Lung (tissue), 12 donors: ENCODE data around the gene KIFC3. TPM values are rescaled to one million over a fixed set of nuclear protein-coding genes. Genes with fewer than 3 reads are reported as not detected.
"Not testable (repeated sequence)": the region's sequence is repeated elsewhere in the genome, so short reads cannot be mapped to it uniquely, and the experiment has no call there.

Experiments
- ATAC-seq: fragments of 200-7000 bp; cut with Tn5 transposase; one replicate; pipeline ENCODE4 v1.9.1; 2020; ENCODE audit warnings: moderate number of reproducible peaks; ENCODE audit not compliant: insufficient read depth, low FRiP score
- DNase-seq, 3 donors: peaks; one replicate each; pipeline ENCODE4 v3.0.0-alpha.2; 2013 to 2017
- H3K27ac ChIP-seq, 2 donors: one replicate each; pipeline ENCODE4 v1.5.1; 2013; ENCODE audit warnings: mild to moderate bottlenecking in 2 of 2, moderate library complexity in 2 of 2, control low read depth in 1 of 2, inconsistent platforms in 1 of 2, low read depth in 1 of 2, low read length in 1 of 2
- H3K27me3 ChIP-seq, 3 donors: one replicate each; pipeline ENCODE4 v1.5.1; 2013; ENCODE audit warnings: low read length in 2 of 3; ENCODE audit not compliant: control insufficient read depth in 3 of 3, insufficient read depth in 3 of 3
- H3K36me3 ChIP-seq, 4 donors: one replicate each; pipeline ENCODE4 v1.5.1; 2013; ENCODE audit warnings: low read length in 4 of 4, mild to moderate bottlenecking in 1 of 4, moderate library complexity in 1 of 4; ENCODE audit not compliant: control insufficient read depth in 4 of 4, insufficient read depth in 4 of 4
- H3K4me1 ChIP-seq, 5 donors: one replicate each; pipeline ENCODE4 v1.5.1; 2013; ENCODE audit warnings: low read length in 5 of 5, mild to moderate bottlenecking in 2 of 5, moderate library complexity in 1 of 5; ENCODE audit not compliant: control insufficient read depth in 5 of 5, insufficient read depth in 5 of 5
- H3K4me3 ChIP-seq: one replicate; pipeline ENCODE4 v1.5.1; 2013; ENCODE audit warnings: mild to moderate bottlenecking, control low read depth, moderate library complexity
- H3K9ac ChIP-seq, 2 donors: one replicate each; pipeline ENCODE4 v1.5.1; 2013; ENCODE audit warnings: low read length in 2 of 2, control low read depth in 1 of 2; ENCODE audit not compliant: insufficient read depth in 1 of 2
- H3K9me3 ChIP-seq, 4 donors: one replicate each; pipeline ENCODE4 v1.5.1; 2013; ENCODE audit warnings: low read length in 3 of 4, mild to moderate bottlenecking in 1 of 4, moderate library complexity in 1 of 4; ENCODE audit not compliant: control insufficient read depth in 4 of 4, insufficient read depth in 3 of 4
- CTCF ChIP-seq: IDR thresholded peaks from 2 replicates; pipeline ENCODE4 v1.5.1; 2012; ENCODE audit warnings: mild to moderate bottlenecking; ENCODE audit errors: control extremely low read depth, extremely low read depth
- WGBS, 2 donors: extraction: QIAGEN DNeasy Blood & Tissue Kit; methylation state at CpG; one replicate each; pipeline ENCODE4 v1.1.7; 2013; 5-methylcytosine and 5-hydroxymethylcytosine counted together
- polyA plus RNA-seq, 2 donors: library from polyadenylated mRNA; stranded (reverse); fragments of 200-250 nt; gene quantifications; one replicate each; pipeline ENCODE4 v1.2.1, GENCODE V29; 2013
- total RNA-seq, 2 donors: library from RNA; depleted of rRNA in 1 of 2; stranded (reverse); fragments of >200 nt in 1 of 2; gene quantifications; one replicate each; pipeline ENCODE4 v1.2.1, GENCODE V29; 2014 to 2021
- donor health status: control.
- donor health status: control.
- donor health status: Bipolar disorder and iron deficiency.
- donor health status: healthy.
- donor health status: DM: yes; HTN: yes; CAD: no.

KIFC3 gene
- total and polyA plus RNA-seq, 4 donors = 65.9 to 137 (median 89.5) TPM

GRCh38 chr16:57837305-57838125, 35.2 kb upstream of the KIFC3 start:
- whole genome bisulfite sequencing, 2 donors = 87 to 88% methylated on average over 10 of the region's 10 CpGs
- DNase-seq (no peak), ATAC-seq (no peak)
- TF ChIP-seq CTCF = no peak
- no peaks in the 10 kb centered on the region for H3K9me3 ChIP-seq
- H3K4me1 ChIP-seq = no peaks in the 10 kb centered on the region
- no peaks in the 10 kb centered on the region for H3K36me3 ChIP-seq
- no peak overlapping the region for H3K4me3 ChIP-seq
- H3K9ac ChIP-seq = no peak overlapping the region
- H3K27me3 ChIP-seq = no peaks in the 10 kb centered on the region
- H3K27ac ChIP-seq = no peak overlapping the region

- not testable (repeated sequence) for H3K27ac ChIP-seq, H3K4me1 ChIP-seq, H3K9ac ChIP-seq, H3K27me3 ChIP-seq, H3K9me3 ChIP-seq, DNase-seq, H3K36me3 ChIP-seq, ATAC-seq, H3K4me3 ChIP-seq
- 86 to 93% methylated on average over 4 of the region's 4 CpGs for WGBS, 2 donors
Observed at GRCh38 chr16:57835439-57835838, 33.1 kb upstream of the KIFC3 start.

GRCh38 chr16:57834936-57835335, 32.6 kb upstream of the KIFC3 start:
- TF ChIP-seq CTCF = no peak
- Histone ChIP-seq H3K9ac (no peak overlapping the region), H3K4me1 (peaks cover 0 to 1% (median 0%) of the 10 kb centered on the region in 5 donors), H3K27me3 (no peaks in the 10 kb centered on the region), H3K9me3 (no peaks in the 10 kb centered on the region), H3K36me3 (no peaks in the 10 kb centered on the region), H3K27ac (no peak overlapping the region), H3K4me3 (no peak overlapping the region)
- no peak for DNase-seq
- ATAC-seq = no peak
- 74 to 79% methylated on average over 5 of the region's 5 CpGs for WGBS, 2 donors

- no peak for TF ChIP-seq CTCF
- H3K4me3 ChIP-seq = no peak overlapping the region
- no peak for DNase-seq
- no peak overlapping the region for H3K27ac ChIP-seq
- H3K4me1 ChIP-seq = peaks cover 0 to 4% (median 0%) of the 10 kb centered on the region in 5 donors
- H3K27me3 ChIP-seq = no peaks in the 10 kb centered on the region
- no peak for ATAC-seq
- H3K9ac ChIP-seq = no peak overlapping the region
- WGBS, 2 donors = 90 to 91% methylated on average over 10 of the region's 10 CpGs
- H3K36me3 ChIP-seq = no peaks in the 10 kb centered on the region
- no peaks in the 10 kb centered on the region for H3K9me3 ChIP-seq
Observed at GRCh38 chr16:57830890-57831484, 28.7 kb upstream of the KIFC3 start.
